Measurements from ENCODE around the gene KHDC4. TPM values are rescaled to one million over a fixed set of nuclear protein-coding genes. Genes with fewer than 3 reads are reported as not detected.

Gene KHDC4
- total and polyA plus RNA-seq, 12 donors = 14.3 to 33.8 (median 22.0) TPM

DNA sequence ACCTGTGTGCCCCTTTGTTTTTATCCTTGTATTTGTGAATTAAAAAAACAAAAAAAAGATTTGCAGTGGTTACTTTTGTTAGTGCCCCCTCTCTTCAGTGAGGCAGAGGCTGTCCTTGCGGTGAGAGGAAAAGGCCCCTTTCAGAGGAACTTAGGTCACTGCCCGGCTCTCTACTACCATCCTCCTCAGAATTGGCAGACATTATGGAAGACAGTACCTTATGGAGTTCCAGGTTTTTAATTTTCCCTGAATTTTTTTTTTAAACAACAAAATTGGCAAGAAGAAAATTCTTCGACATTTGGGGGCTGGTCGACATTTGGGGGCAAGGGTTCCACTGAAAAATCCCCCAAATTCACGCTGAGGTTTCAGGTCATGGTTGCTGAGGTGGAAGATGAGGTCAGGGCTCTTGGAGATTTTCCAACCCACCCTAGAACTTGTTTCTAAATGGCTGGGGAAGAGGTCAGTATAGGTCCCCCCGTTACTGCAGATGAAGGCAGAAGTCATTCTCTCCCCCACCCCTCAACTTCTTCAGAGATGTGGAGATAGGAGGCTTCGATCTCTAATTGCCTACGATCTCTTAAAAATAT is 12.5 kb upstream of the KHDC4 start:
- intact Hi-C loops (cut with DNase I) = no loop called here
- 81 to 83% methylated on average over 8 of the region's 8 CpGs for WGBS, 2 donors
- no peak overlapping the region for H3K4me3 ChIP-seq
- H3K36me3 ChIP-seq = peaks cover 8 to 65% (median 49%) of the 10 kb centered on the region in 9 donors
- ATAC-seq = no peak
- TF ChIP-seq, protein P1, sequence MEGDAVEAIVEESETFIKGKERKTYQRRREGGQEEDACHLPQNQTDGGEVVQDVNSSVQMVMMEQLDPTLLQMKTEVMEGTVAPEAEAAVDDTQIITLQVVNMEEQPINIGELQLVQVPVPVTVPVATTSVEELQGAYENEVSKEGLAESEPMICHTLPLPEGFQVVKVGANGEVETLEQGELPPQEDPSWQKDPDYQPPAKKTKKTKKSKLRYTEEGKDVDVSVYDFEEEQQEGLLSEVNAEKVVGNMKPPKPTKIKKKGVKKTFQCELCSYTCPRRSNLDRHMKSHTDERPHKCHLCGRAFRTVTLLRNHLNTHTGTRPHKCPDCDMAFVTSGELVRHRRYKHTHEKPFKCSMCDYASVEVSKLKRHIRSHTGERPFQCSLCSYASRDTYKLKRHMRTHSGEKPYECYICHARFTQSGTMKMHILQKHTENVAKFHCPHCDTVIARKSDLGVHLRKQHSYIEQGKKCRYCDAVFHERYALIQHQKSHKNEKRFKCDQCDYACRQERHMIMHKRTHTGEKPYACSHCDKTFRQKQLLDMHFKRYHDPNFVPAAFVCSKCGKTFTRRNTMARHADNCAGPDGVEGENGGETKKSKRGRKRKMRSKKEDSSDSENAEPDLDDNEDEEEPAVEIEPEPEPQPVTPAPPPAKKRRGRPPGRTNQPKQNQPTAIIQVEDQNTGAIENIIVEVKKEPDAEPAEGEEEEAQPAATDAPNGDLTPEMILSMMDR (IDR thresholded peaks at IDR 0.05) = no peak
- H3K9me3 ChIP-seq = no peaks in the 10 kb centered on the region
- peaks cover 6 to 53% (median 21%) of the 10 kb centered on the region in 9 donors for H3K4me1 ChIP-seq
- DNase-seq = no peak
- no peaks in the 10 kb centered on the region for H3K27me3 ChIP-seq
- H3K27ac ChIP-seq = peak overlapping the region in 2 of 10 donors; percentile 48 to 80

- WGBS, 2 donors = 58 to 62% methylated on average over 6 of the region's 6 CpGs
- ATAC-seq = no peak
- H3K4me3 ChIP-seq = no peak overlapping the region
- H3K36me3 ChIP-seq = peaks cover 0 to 42% (median 26%) of the 10 kb centered on the region in 9 donors
- intact Hi-C loops (cut with DNase I) = loop anchor here in 7 of 10 donors (2.0 to 5.0 kb wide), 4 partner anchors 32 to 43 kb away; partner anchors contain the start of gene ARHGEF2 (in 4 of the 7)
- TF ChIP-seq, protein P1 (IDR thresholded peaks at IDR 0.05) = no peak
- peak overlapping the region in 3 of 10 donors; percentile 12 to 36 (median 34) for H3K27ac ChIP-seq
- DNase-seq = no peak
- H3K9me3 ChIP-seq = no peaks in the 10 kb centered on the region
- H3K4me1 ChIP-seq = peaks cover 26 to 75% (median 44%) of the 10 kb centered on the region in 9 donors
- no peaks in the 10 kb centered on the region for H3K27me3 ChIP-seq
These were observed 10.2 kb upstream of the KHDC4 start for GRCh38 chr1:155944444-155944799.

DNA sequence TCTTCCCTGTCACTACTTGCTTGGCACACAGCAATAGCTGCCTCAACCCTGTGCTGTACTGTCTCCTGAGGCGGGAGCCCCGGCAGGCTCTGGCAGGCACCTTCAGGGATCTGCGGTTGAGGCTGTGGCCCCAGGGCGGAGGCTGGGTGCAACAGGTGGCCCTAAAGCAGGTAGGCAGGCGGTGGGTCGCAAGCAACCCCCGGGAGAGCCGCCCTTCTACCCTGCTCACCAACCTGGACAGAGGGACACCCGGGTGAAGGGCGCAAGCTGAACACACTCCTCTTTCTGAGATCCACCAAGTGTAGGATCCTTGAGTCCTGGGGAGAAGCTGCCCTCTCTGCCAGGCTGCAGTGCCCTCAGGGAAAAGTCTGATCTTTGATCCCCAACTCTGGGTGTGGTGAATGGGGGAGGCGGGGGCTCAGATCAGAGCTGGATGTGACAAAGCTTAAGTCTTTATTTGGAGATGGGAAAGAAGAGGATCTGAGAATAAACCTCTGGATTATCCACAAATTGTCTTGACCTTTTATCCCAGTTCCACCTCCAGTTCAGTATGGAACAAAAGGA is 8.4 kb upstream of the KHDC4 start:
- TF ChIP-seq, protein P1 (IDR thresholded peaks at IDR 0.05) = no peak
- intact Hi-C loops (cut with DNase I) = loop anchor here in 6 of 10 donors (5.0 kb wide), 3 partner anchors 35 to 45 kb away; partner anchors contain the start of gene ARHGEF2 (in 4 of the 6)
- Histone ChIP-seq H3K4me1 (peaks cover 32 to 87% (median 60%) of the 10 kb centered on the region in 9 donors), H3K9me3 (no peaks in the 10 kb centered on the region), H3K27ac (peak overlapping the region in 8 of 10 donors; percentile 11 to 96 (median 86)), H3K4me3 (no peak overlapping the region), H3K27me3 (no peaks in the 10 kb centered on the region), H3K36me3 (peaks cover 0 to 24% (median 9%) of the 10 kb centered on the region in 9 donors)
- DNase-seq = no peak
- peak in 2 of 8 donors; percentile 0 to 10 for ATAC-seq
- 80 to 84% methylated on average over 11 of the region's 11 CpGs for WGBS, 2 donors

GRCh38 chr1:155941845-155942531 is 7.8 kb upstream of the KHDC4 start:
- Histone ChIP-seq H3K4me3 (peak overlapping the region in 1 of 10 donors; percentile 14), H3K27ac (peak overlapping the region; percentile 46 to 96 (median 85)), H3K36me3 (peaks cover 0 to 17% (median 4%) of the 10 kb centered on the region in 9 donors), H3K4me1 (peaks cover 32 to 87% (median 60%) of the 10 kb centered on the region in 9 donors), H3K9me3 (no peaks in the 10 kb centered on the region), H3K27me3 (no peaks in the 10 kb centered on the region)
- ATAC-seq (peak in 2 of 8 donors; percentile 1 to 32), DNase-seq (no peak)
- TF ChIP-seq, protein P1 (IDR thresholded peaks at IDR 0.05) = no peak
- intact Hi-C loops (cut with DNase I) = loop anchor here in 6 of 10 donors (5.0 kb wide), 3 partner anchors 35 to 45 kb away; partner anchors contain the start of gene ARHGEF2 (in 4 of the 6)
- 78 to 85% methylated on average over 29 of the region's 29 CpGs for WGBS, 2 donors
